PC-3 (cell line): ENCODE measurements around the gene KRTAP10-7. TPM values are rescaled to one million over a fixed set of nuclear protein-coding genes. Genes with fewer than 3 reads are reported as not detected.

Experiments used
- ATAC-seq: fragments of 200-7000 bp; cut with Tn5 transposase; 2 replicates; pipeline ENCODE4 v1.9.1; 2020; ENCODE audit warnings: mild to moderate bottlenecking, moderate library complexity
- BruUV-seq: library from RNA; stranded (reverse); fragments of 400-500 nt; replicated peaks from 2 replicates; lab custom pipeline; 2021; lab: Mats Ljungman, UMichigan
- CTCF ChIA-PET: fragments of 300-600 bp; sonication (Branson Sonifier 250); formaldehyde crosslinking; loops from one replicate; lab custom pipeline; 2022; ENCODE audit warnings: antibody characterized with exemption; lab: Charles Lee
- POLR2A ChIA-PET: fragments of 300-600 bp; sonication (Branson Sonifier 250); formaldehyde crosslinking; loops from one replicate; lab custom pipeline; 2022; ENCODE audit warnings: antibody characterized with exemption; ENCODE audit not compliant: unreplicated experiment; lab: Charles Lee
- DNase-seq: peaks from one replicate; pipeline ENCODE4 v3.0.0-alpha.2; 2015
- H2AFZ ChIP-seq: fragments of 300-600 bp; sonication (generic); 2 replicates; pipeline ENCODE4 v1.6.0; 2016; ENCODE audit warnings: antibody characterized with exemption, low read length
- H3F3A ChIP-seq: fragments of 300-600 bp; sonication (generic); one replicate; pipeline ENCODE4 v1.6.0; 2017; ENCODE audit warnings: antibody characterized with exemption, low read length, control low read depth, mild to moderate bottlenecking; ENCODE audit not compliant: unreplicated experiment
- H3K27ac ChIP-seq: fragments of 300-600 bp; sonication (generic); 2 replicates; pipeline ENCODE4 v1.5.1; 2016; ENCODE audit warnings: mild to moderate bottlenecking, low read length
- H3K27me3 ChIP-seq: fragments of 300-600 bp; sonication (generic); 2 replicates; pipeline ENCODE4 v1.6.1; 2016; ENCODE audit warnings: low read length, mixed read lengths
- H3K36me3 ChIP-seq: fragments of 300-600 bp; sonication (generic); 2 replicates; pipeline ENCODE4 v1.6.1; 2016; ENCODE audit warnings: low read depth, mixed run types, low read length, mixed read lengths
- H3K4me1 ChIP-seq: fragments of 300-600 bp; sonication (generic); 2 replicates; pipeline ENCODE4 v1.5.1; 2016; ENCODE audit warnings: low read length; ENCODE audit not compliant: insufficient read depth
- H3K4me2 ChIP-seq: fragments of 300-600 bp; sonication (generic); 2 replicates; pipeline ENCODE4 v1.6.0; 2016; ENCODE audit warnings: low read length
- H3K4me3 ChIP-seq: fragments of 300-600 bp; sonication (generic); 2 replicates; pipeline ENCODE4 v1.5.1; 2016; ENCODE audit warnings: mild to moderate bottlenecking, low read length, mixed read lengths
- H3K79me2 ChIP-seq: fragments of 300-600 bp; sonication (generic); 2 replicates; pipeline ENCODE4 v1.6.1; 2017; ENCODE audit warnings: low read length, mixed read lengths
- H3K9ac ChIP-seq: fragments of 300-600 bp; sonication (generic); 2 replicates; pipeline ENCODE4 v1.6.0; 2016; ENCODE audit warnings: mild to moderate bottlenecking, low read length
- H3K9me2 ChIP-seq: fragments of 300-600 bp; sonication (generic); replicated peaks from 2 replicates; pipeline ENCODE4 v1.6.1; 2016; ENCODE audit warnings: mixed run types, low read length, mixed read lengths
- H3K9me3 ChIP-seq: fragments of 300-600 bp; sonication (generic); 2 replicates; pipeline ENCODE4 v1.6.1; 2016; ENCODE audit warnings: low read length, mixed read lengths
- H4K20me1 ChIP-seq: fragments of 300-600 bp; sonication (generic); 2 replicates; pipeline ENCODE4 v1.6.1; 2016; ENCODE audit warnings: low read length, mixed read lengths
- CTCF ChIP-seq: fragments of 300-600 bp; sonication (generic); conservative IDR thresholded peaks from 2 replicates; pipeline ENCODE4 v1.5.1; 2017; ENCODE audit warnings: antibody characterized with exemption, low read depth, mild to moderate bottlenecking, low read length
- EZH2 ChIP-seq: fragments of 300-600 bp; sonication (generic); IDR thresholded peaks from one replicate; pipeline ENCODE4 v1.6.1; 2017; ENCODE audit warnings: antibody characterized with exemption, mild to moderate bottlenecking, low read length; ENCODE audit not compliant: unreplicated experiment
- EZH2phosphoT487 ChIP-seq: fragments of 300-600 bp; sonication (generic); IDR thresholded peaks from 2 replicates; pipeline ENCODE4 v1.6.1; 2018; ENCODE audit warnings: mild to moderate bottlenecking, antibody characterized with exemption, low read length, borderline replicate concordance
- intact Hi-C: fragments of 100-400 bp; cut with micrococcal nuclease; formaldehyde crosslinking; loops from 2 replicates; pipeline ENCODE4 v1.9.0; 2023
- total RNA-seq: library from RNA; depleted of rRNA; stranded (reverse); fragments of >200 nt; gene quantifications from 2 replicates; pipeline ENCODE4 v1.2.3, GENCODE V29; 2014

Gene KRTAP10-7
- total RNA-seq, 1 experiment from 2014 or later: not detected

DNA sequence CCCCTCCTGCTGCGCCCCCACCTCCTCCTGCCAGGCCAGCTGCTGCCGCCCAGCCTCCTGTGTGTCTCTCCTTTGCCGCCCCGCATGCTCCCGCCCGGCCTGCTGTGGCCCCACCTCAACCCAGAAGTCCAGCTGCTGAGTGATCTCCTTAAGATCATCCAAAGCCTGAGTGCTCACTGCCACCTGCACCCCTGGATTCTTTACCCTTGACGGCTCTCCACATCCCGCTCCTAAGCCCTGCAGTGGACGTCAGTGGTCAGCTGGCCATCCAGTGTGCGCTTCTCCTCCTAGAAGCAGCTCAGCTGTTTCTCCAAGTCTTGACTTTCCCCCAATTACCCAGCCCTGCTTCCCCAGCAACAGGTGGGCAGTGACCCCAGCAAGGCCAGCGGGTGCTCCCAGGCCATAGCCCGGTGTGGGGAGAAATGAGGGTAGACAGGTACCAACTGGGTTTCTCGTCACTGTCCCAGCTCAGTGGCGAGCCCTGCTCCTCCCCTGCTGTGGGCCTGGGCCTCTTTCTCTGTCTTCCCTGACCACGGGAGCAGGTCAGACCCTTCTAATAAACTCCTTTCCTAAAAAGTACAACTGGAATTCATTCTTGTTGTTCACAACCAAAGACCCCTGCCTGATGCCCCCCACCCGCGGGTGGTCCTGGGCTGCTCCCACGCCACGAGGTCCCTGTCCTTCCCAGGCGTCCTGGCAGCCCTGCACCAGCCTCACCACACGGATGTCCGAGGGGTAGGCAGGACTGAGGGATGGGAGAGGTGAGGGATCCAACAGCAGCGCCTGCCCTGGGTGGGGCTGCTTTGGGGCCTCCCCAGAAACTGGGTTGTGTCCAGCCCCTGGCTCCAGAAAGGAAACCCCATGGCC is 1.4 kb downstream of the KRTAP10-7 start:
- Histone ChIP-seq H4K20me1 (no peaks in the 10 kb centered on the region), H3K4me2 (no peak overlapping the region), H3K4me3 (no peak overlapping the region), H3K4me1 (peaks cover under 1% of the 10 kb centered on the region), H2AFZ (no peak overlapping the region), H3K9ac (no peak overlapping the region), H3K9me2 (no peaks in the 10 kb centered on the region), H3K27me3 (no peaks in the 10 kb centered on the region), H3K9me3 (no peaks in the 10 kb centered on the region), H3K36me3 (no peaks in the 10 kb centered on the region), H3K27ac (no peak overlapping the region), H3F3A (no peaks in the 10 kb centered on the region), H3K79me2 (no peaks in the 10 kb centered on the region)
- BruUV-seq: no TSS peak
- ChIA-PET POLR2A (no interaction called here), CTCF (no interaction called here)
- ATAC-seq: no peak
- TF ChIP-seq EZH2: no peak
- no peak for TF ChIP-seq EZH2phosphoT487
- TF ChIP-seq CTCF: no peak
- intact Hi-C loops: no loop called here
- DNase-seq: no peak

DNA sequence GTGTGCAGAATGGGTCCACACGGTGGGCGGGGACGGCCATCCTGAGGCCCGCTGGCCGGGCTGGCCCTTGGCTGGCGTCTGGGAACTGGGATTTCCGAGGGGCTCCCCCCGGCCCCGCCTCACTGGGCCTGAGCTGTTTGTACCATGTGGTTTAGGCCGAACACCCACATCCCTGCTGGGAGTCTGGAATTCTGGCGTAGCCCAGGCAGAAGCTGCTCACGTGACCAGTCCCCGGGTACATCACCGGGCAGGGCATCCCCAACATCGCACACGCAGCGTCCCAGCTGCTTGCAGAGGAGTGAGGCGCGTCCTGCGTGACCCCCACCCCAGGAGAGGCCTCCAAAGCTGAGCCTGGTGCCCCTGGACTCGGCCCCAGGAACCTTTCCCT is 2.1 kb downstream of the KRTAP10-7 start:
- DNase-seq: no peak
- H3K4me1 ChIP-seq: no peaks in the 10 kb centered on the region
- no peaks in the 10 kb centered on the region for H4K20me1 ChIP-seq
- no peaks in the 10 kb centered on the region for H3K36me3 ChIP-seq
- no peak overlapping the region for H2AFZ ChIP-seq
- no peak for TF ChIP-seq EZH2phosphoT487
- no peak for TF ChIP-seq EZH2
- TF ChIP-seq CTCF: no peak
- ChIA-PET CTCF (no interaction called here), POLR2A (no interaction called here)
- no peaks in the 10 kb centered on the region for H3K9me3 ChIP-seq
- no peak for ATAC-seq
- BruUV-seq: no TSS peak
- H3K27ac ChIP-seq: no peak overlapping the region
- intact Hi-C loops: no loop called here
- no peak overlapping the region for H3K4me3 ChIP-seq
- H3F3A ChIP-seq: no peaks in the 10 kb centered on the region
- no peaks in the 10 kb centered on the region for H3K9me2 ChIP-seq
- H3K4me2 ChIP-seq: no peak overlapping the region
- H3K79me2 ChIP-seq: no peaks in the 10 kb centered on the region
- H3K9ac ChIP-seq: no peak overlapping the region
- no peaks in the 10 kb centered on the region for H3K27me3 ChIP-seq

DNA sequence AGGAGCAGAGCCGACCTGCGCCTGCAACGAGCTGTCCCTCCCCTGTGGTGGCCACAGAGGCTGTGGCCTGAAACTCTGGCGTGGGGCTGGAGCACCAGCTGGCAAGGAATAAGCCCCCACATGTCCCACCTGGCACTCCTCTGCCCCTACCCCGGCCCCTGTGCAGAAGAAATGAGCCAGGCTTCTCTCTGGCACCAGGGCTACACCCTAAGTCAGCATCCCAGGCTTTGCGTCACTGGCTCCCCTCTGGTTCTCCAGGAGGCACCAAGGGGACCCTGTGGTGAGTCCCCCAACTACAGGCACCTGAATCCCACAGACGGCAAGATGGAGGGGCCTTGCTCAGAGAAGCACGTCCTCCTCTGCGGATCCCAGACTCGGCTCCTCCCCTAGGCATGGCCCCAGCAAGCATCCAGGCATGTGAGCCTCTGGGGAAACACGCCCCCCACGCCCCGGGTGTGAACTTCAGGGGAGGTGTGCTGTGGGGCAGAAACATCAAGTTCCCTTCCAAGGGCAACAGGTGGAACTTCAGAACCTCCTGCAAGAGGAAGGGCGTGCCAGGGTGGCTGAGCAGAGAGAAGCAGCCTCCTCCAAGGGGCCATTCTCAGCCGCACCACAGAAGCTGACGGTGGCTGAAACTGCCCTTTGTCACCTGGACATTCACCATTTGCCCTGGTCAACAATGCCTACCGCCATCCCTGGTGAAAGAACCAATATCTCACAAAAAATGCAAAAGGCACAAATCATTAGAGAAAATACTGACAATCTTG is 2.9 kb downstream of the KRTAP10-7 start:
- H3K36me3 ChIP-seq: no peaks in the 10 kb centered on the region
- H4K20me1 ChIP-seq: no peaks in the 10 kb centered on the region
- POLR2A ChIA-PET: no interaction called here
- H2AFZ ChIP-seq: no peak overlapping the region
- DNase-seq: no peak
- ATAC-seq: no peak
- H3K4me3 ChIP-seq: no peak overlapping the region
- H3F3A ChIP-seq: no peaks in the 10 kb centered on the region
- TF ChIP-seq EZH2: no peak
- no peak for TF ChIP-seq EZH2phosphoT487
- no peak for TF ChIP-seq CTCF
- H3K4me1 ChIP-seq: no peaks in the 10 kb centered on the region
- no peak overlapping the region for H3K27ac ChIP-seq
- H3K9me2 ChIP-seq: no peaks in the 10 kb centered on the region
- H3K4me2 ChIP-seq: no peak overlapping the region
- H3K9me3 ChIP-seq: no peaks in the 10 kb centered on the region
- no peak overlapping the region for H3K9ac ChIP-seq
- no peaks in the 10 kb centered on the region for H3K79me2 ChIP-seq
- CTCF ChIA-PET: no interaction called here
- intact Hi-C loops: no loop called here
- no peaks in the 10 kb centered on the region for H3K27me3 ChIP-seq
- BruUV-seq: no TSS peak
